Caco-2 (cell line): Measurements from ENCODE around the gene SNX3. TPM values are rescaled to one million over a fixed set of nuclear protein-coding genes. Genes with fewer than 3 reads are reported as not detected.
A peak's percentile ranks its signal among the peaks of the same experiment; 100 is the strongest.

Experiments
- BruUV-seq: library from RNA; stranded (reverse); fragments of 400-500 nt; replicated peaks from 2 replicates; lab custom pipeline; 2021; lab: Mats Ljungman, UMichigan
- CTCF ChIA-PET: fragments of 300-600 bp; sonication (Branson Sonifier 250); formaldehyde crosslinking; loops from one replicate; lab custom pipeline; 2022; ENCODE audit warnings: antibody characterized with exemption; lab: Charles Lee
- POLR2A ChIA-PET: fragments of 300-600 bp; sonication (Branson Sonifier 250); formaldehyde crosslinking; loops from one replicate; lab custom pipeline; 2022; ENCODE audit warnings: antibody characterized with exemption; lab: Charles Lee
- DNase-seq, 2 experiments: peaks; one replicate each; pipeline versions ENCODE4 v3.0.0 to v3.0.0-alpha.2; 2020 to 2022
- H3K27me3 ChIP-seq: replicated peaks from 2 replicates; pipeline ENCODE4 v1.6.0; 2011; ENCODE audit warnings: low read length; ENCODE audit not compliant: control insufficient read depth, insufficient read depth
- H3K36me3 ChIP-seq: 2 replicates; pipeline ENCODE4 v1.5.1; 2011; ENCODE audit warnings: low read length; ENCODE audit not compliant: control insufficient read depth, insufficient read depth
- H3K4me1 ChIP-seq: fragments of 250-450 bp; sonication (Bioruptor Pico); 2 replicates; pipeline ENCODE4 v1.5.1; 2020; ENCODE audit warnings: mild to moderate bottlenecking
- H3K4me3 ChIP-seq: 2 replicates; pipeline ENCODE4 v1.5.1; 2011; ENCODE audit warnings: low read depth, mild to moderate bottlenecking, control low read depth, low read length
- H3K9me3 ChIP-seq: fragments of 250-450 bp; sonication (Bioruptor Pico); 2 replicates; pipeline ENCODE4 v1.5.1; 2020; ENCODE audit warnings: mild to moderate bottlenecking, moderate library complexity
- H3K27ac Mint-ChIP-seq: one replicate; pipeline ENCODE4 v1.8.0; 2022; ENCODE audit warnings: mixed read lengths; ENCODE audit not compliant: unreplicated experiment
- H3K27me3 Mint-ChIP-seq: one replicate; pipeline ENCODE4 v1.8.0; 2022; ENCODE audit warnings: mixed read lengths; ENCODE audit not compliant: insufficient read depth, unreplicated experiment
- H3K36me3 Mint-ChIP-seq: one replicate; pipeline ENCODE4 v1.8.0; 2022; ENCODE audit warnings: mild to moderate bottlenecking, mixed read lengths; ENCODE audit not compliant: insufficient read depth, unreplicated experiment
- H3K4me1 Mint-ChIP-seq: one replicate; pipeline ENCODE4 v1.8.0; 2022; ENCODE audit warnings: low read depth, mixed read lengths; ENCODE audit not compliant: unreplicated experiment
- H3K4me3 Mint-ChIP-seq: one replicate; pipeline ENCODE4 v1.8.0; 2022; ENCODE audit warnings: mild to moderate bottlenecking, moderate library complexity, mixed read lengths; ENCODE audit not compliant: unreplicated experiment
- H3K9me3 Mint-ChIP-seq: one replicate; pipeline ENCODE4 v1.8.0; 2022; ENCODE audit warnings: mixed read lengths; ENCODE audit not compliant: unreplicated experiment
- intact Hi-C: fragments of 100-400 bp; cut with micrococcal nuclease; formaldehyde crosslinking; loops from one replicate; pipeline ENCODE4 v1.10.0; 2022; ENCODE audit not compliant: unreplicated experiment
- total RNA-seq: library from RNA; stranded (reverse); gene quantifications from 2 replicates; pipeline ENCODE4 v1.2.3, GENCODE V29; 2022
- TF ChIP-seq, protein P1 (sequence below), 2 experiments: fragments of 200-600 bp in 1 of 2; IDR thresholded peaks; 1 replicate in 1 of 2; 2 replicates in 1 of 2; pipeline versions ENCODE4 v1.5.1 to v1.8.0; 2011 to 2022; ENCODE audit warnings: antibody characterized with exemption in 1 of 2, control low read depth in 1 of 2, inconsistent platforms in 1 of 2, low read depth in 1 of 2, low read length in 1 of 2, mild to moderate bottlenecking in 1 of 2, moderate library complexity in 1 of 2; ENCODE audit not compliant: insufficient read depth in 1 of 2, severe bottlenecking in 1 of 2, unreplicated experiment in 1 of 2

The SNX3 gene
- total RNA-seq, 1 experiment from 2014 or later, result 114 TPM

DNA sequence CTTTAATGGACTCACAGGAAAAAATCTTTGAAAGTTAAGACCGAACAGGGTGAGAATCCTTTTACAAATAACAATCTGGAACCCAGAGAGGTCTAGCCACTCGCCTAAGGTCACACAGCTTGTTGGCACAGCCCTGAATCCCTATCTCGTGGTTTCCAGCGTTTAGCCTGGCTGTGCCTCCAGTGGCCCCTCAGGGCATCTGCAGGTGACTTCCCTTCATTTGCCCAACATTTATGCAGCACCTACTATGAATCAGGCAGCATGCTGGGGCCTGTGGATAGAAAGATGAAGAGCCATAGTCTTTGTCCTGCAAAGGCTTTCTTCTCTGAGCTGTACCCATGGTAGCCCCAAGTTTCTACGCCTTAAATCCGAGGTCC is 97.6 kb downstream of the SNX3 start:
- Histone ChIP-seq H3K4me1 (no peaks in the 10 kb centered on the region), H3K4me3 (no peak overlapping the region), H3K27me3 (no peaks in the 10 kb centered on the region), H3K9me3 (no peaks in the 10 kb centered on the region), H3K36me3 (no peaks in the 10 kb centered on the region)
- ChIA-PET POLR2A (no interaction called here), CTCF (no interaction called here)
- Mint-ChIP-seq H3K27ac (no peak overlapping the region), H3K4me3 (no peak overlapping the region), H3K4me1 (peaks cover 15% of the 10 kb centered on the region), H3K36me3 (no peaks in the 10 kb centered on the region), H3K27me3 (peaks cover 8% of the 10 kb centered on the region), H3K9me3 (no peaks in the 10 kb centered on the region)
- no peak for DNase-seq
- intact Hi-C loops, result no loop called here
- no TSS peak for BruUV-seq
- TF ChIP-seq, protein P1, sequence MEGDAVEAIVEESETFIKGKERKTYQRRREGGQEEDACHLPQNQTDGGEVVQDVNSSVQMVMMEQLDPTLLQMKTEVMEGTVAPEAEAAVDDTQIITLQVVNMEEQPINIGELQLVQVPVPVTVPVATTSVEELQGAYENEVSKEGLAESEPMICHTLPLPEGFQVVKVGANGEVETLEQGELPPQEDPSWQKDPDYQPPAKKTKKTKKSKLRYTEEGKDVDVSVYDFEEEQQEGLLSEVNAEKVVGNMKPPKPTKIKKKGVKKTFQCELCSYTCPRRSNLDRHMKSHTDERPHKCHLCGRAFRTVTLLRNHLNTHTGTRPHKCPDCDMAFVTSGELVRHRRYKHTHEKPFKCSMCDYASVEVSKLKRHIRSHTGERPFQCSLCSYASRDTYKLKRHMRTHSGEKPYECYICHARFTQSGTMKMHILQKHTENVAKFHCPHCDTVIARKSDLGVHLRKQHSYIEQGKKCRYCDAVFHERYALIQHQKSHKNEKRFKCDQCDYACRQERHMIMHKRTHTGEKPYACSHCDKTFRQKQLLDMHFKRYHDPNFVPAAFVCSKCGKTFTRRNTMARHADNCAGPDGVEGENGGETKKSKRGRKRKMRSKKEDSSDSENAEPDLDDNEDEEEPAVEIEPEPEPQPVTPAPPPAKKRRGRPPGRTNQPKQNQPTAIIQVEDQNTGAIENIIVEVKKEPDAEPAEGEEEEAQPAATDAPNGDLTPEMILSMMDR (IDR thresholded peaks at IDR 0.05; ENCODE audit: insufficient read depth in 1 of 2, low read depth in 1 of 2, low read length in 1 of 2, severe bottlenecking in 1 of 2, unreplicated experiment in 1 of 2), result peak in 1 of 2 experiments; percentile 1

DNA sequence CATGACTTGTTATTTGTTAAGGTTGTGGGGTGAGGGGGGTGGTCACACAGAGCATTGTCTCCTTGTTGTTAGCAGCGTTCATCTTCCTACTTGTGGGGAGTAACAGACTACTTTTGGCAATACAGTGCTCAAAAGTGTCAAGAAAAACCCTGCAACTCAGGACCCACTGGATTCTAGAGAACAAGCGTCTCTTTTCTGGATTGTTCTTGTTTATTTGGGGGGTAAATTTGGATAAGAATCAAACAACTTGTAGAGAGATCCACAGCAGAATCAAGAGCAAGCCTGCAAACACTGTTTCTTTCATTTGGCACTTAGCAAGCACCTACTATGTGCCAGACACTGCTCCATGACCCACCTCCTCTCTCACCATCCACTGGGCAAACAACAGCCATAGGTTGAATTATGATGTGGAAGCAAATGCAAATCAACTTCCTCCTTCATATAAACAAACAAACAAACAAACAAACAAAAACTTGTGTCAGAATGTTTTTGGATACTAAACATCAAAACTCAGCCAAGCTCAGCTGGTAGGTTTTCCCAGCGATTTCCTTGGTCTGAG is 99.0 kb downstream of the SNX3 start:
- intact Hi-C loops, result no loop called here
- Histone ChIP-seq H3K9me3 (no peaks in the 10 kb centered on the region), H3K27me3 (peaks cover 2% of the 10 kb centered on the region; the same call in 1 of the 2 replicates), H3K36me3 (no peaks in the 10 kb centered on the region), H3K4me1 (peaks cover 8% of the 10 kb centered on the region; the same call in 1 of the 2 replicates), H3K4me3 (no peak overlapping the region)
- Mint-ChIP-seq H3K27ac (no peak overlapping the region), H3K4me1 (peaks cover 19% of the 10 kb centered on the region), H3K4me3 (no peak overlapping the region), H3K9me3 (no peaks in the 10 kb centered on the region), H3K36me3 (no peaks in the 10 kb centered on the region), H3K27me3 (peaks cover 11% of the 10 kb centered on the region)
- no TSS peak for BruUV-seq
- POLR2A ChIA-PET, result no interaction called here
- TF ChIP-seq, protein P1 (IDR thresholded peaks at IDR 0.05; ENCODE audit: insufficient read depth in 1 of 2, low read depth in 1 of 2, low read length in 1 of 2, severe bottlenecking in 1 of 2, unreplicated experiment in 1 of 2), result no peak
- DNase-seq, result no peak
- CTCF ChIA-PET, result no interaction called here

Other genes with a start within 250 kb of the SNX3 start
- 15.9 and 20.1 TPM in 2 replicates for gene OSTM1, start 186.3 kb downstream of the SNX3 start, total RNA-seq
- 1.3 and 1.4 TPM in 2 replicates for gene NR2E1, start 95.0 kb downstream of the SNX3 start, total RNA-seq
- 7.2 and 10.2 TPM in 2 replicates for gene AFG1L, start 34.0 kb upstream of the SNX3 start, total RNA-seq